Lower leg skin (tissue), 3 donors: ENCODE measurements around the gene MAML1.

Source experiments
- CTCF ChIP-seq, 3 donors: fragments of 450-650 bp; IDR thresholded peaks; one replicate each; pipeline ENCODE4 v1.5.1; 2016; ENCODE audit warnings: antibody characterized with exemption in 3 of 3, mild to moderate bottlenecking in 3 of 3, moderate library complexity in 2 of 3
- POLR2A ChIP-seq, 2 donors: fragments of 450-650 bp; IDR thresholded peaks; one replicate each; pipeline ENCODE4 v1.6.1; 2016 to 2017; ENCODE audit warnings: antibody characterized with exemption in 2 of 2, mild to moderate bottlenecking in 1 of 2, moderate library complexity in 1 of 2

DNA sequence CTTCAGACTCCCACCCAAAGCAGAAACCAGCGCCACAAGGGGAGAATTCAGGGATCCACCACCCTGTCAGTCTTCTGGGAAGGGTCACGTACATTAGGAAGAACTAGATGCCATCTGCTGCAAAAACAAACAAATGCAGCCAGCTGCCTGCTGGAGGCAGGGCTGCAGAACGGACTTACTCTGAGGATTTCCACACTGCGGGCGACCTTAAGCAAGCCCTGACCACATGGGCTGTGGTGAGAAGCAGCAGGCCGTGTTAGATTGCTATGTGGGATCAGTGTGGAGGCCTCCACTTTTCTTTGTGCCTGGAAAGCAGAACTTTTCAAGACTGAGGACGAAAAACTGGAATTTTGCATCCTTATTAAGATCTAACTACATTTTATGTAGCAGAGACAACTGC lies 47.7 kb downstream of the MAML1 start:
- TF ChIP-seq CTCF (IDR thresholded peaks at IDR 0.05) (no peak), POLR2A (IDR thresholded peaks at IDR 0.05) (no peak)
